Neural crest cell (in vitro differentiated cells): ENCODE measurements around the gene MYCBP. TPM values are rescaled to one million over a fixed set of nuclear protein-coding genes. Genes with fewer than 3 reads are reported as not detected.

Experiments
- DNase-seq: peaks from one replicate; pipeline ENCODE4 v3.0.0; 2021; ENCODE audit warnings: low read depth, mixed read lengths, low spot score
- H3K27ac Mint-ChIP-seq: one replicate; pipeline ENCODE4 v1.8.0; 2021; ENCODE audit warnings: mild to moderate bottlenecking, mixed read lengths; ENCODE audit not compliant: unreplicated experiment
- H3K27me3 Mint-ChIP-seq: 2 replicates; pipeline ENCODE4 v1.8.0; 2021; ENCODE audit warnings: low read depth, mild to moderate bottlenecking, mixed read lengths
- H3K36me3 Mint-ChIP-seq: 2 replicates; pipeline ENCODE4 v1.8.0; 2021; ENCODE audit warnings: low read depth, mild to moderate bottlenecking, mixed read lengths
- H3K4me1 Mint-ChIP-seq: 2 replicates; pipeline ENCODE4 v1.8.0; 2021; ENCODE audit warnings: mixed read lengths
- H3K4me3 Mint-ChIP-seq: one replicate; pipeline ENCODE4 v1.8.0; 2021; ENCODE audit warnings: mild to moderate bottlenecking, mixed read lengths
- H3K9me3 Mint-ChIP-seq: 2 replicates; pipeline ENCODE4 v1.8.0; 2021; ENCODE audit warnings: mixed read lengths
- CTCF ChIP-seq: fragments of 200-600 bp; sonication (generic); conservative IDR thresholded peaks from 2 replicates; pipeline ENCODE4 v1.5.0; 2021; ENCODE audit warnings: antibody characterized with exemption, mild to moderate bottlenecking
- total RNA-seq: library from RNA; stranded (reverse); gene quantifications from 2 replicates; pipeline ENCODE4 v1.2.1, GENCODE V29; 2021

The MYCBP gene
- total RNA-seq, 1 donor from 2014 or later: 20.7 TPM

- Mint-ChIP-seq H3K4me1 (peaks cover 17% of the 10 kb centered on the region), H3K27me3 (peaks cover 45% of the 10 kb centered on the region), H3K36me3 (no peaks in the 10 kb centered on the region), H3K9me3 (no peaks in the 10 kb centered on the region), H3K27ac (no peak overlapping the region), H3K4me3 (peak overlapping the region; percentile 78)
- no peak for TF ChIP-seq CTCF
- no peak for DNase-seq
These were observed 53.6 kb downstream of the MYCBP start for GRCh38 chr1:38819516-38819915.

- H3K4me1 Mint-ChIP-seq: peaks cover 21% of the 10 kb centered on the region
- H3K36me3 Mint-ChIP-seq: no peaks in the 10 kb centered on the region
- no peak overlapping the region for H3K27ac Mint-ChIP-seq
- H3K9me3 Mint-ChIP-seq: no peaks in the 10 kb centered on the region
- H3K4me3 Mint-ChIP-seq: peak overlapping the region; percentile 78
- H3K27me3 Mint-ChIP-seq: peaks cover 50% of the 10 kb centered on the region
- no peak for TF ChIP-seq CTCF
- no peak for DNase-seq
These were observed 54.1 kb downstream of the MYCBP start for GRCh38 chr1:38819040-38819439.

- H3K4me1 Mint-ChIP-seq: peaks cover 28% of the 10 kb centered on the region
- peak; percentile 93 for TF ChIP-seq CTCF
- H3K27me3 Mint-ChIP-seq: peaks cover 52% of the 10 kb centered on the region
- peak; percentile 94 for DNase-seq
- H3K4me3 Mint-ChIP-seq: peak overlapping the region; percentile 82
- H3K9me3 Mint-ChIP-seq: no peaks in the 10 kb centered on the region
- H3K36me3 Mint-ChIP-seq: no peaks in the 10 kb centered on the region
- no peak overlapping the region for H3K27ac Mint-ChIP-seq
These were observed 54.8 kb downstream of the MYCBP start for GRCh38 chr1:38818175-38818976.

- Mint-ChIP-seq H3K9me3 (no peaks in the 10 kb centered on the region), H3K27me3 (peaks cover 57% of the 10 kb centered on the region), H3K4me1 (peaks cover 29% of the 10 kb centered on the region), H3K4me3 (peak overlapping the region; percentile 60), H3K36me3 (no peaks in the 10 kb centered on the region), H3K27ac (no peak overlapping the region)
- no peak for DNase-seq
- no peak for TF ChIP-seq CTCF
These were observed 55.6 kb downstream of the MYCBP start for GRCh38 chr1:38817267-38818174.

GRCh38 chr1:38815903-38816627, 57.1 kb downstream of the MYCBP start:
- H3K36me3 Mint-ChIP-seq: no peaks in the 10 kb centered on the region
- peaks cover 29% of the 10 kb centered on the region for H3K4me1 Mint-ChIP-seq
- H3K27ac Mint-ChIP-seq: no peak overlapping the region
- H3K9me3 Mint-ChIP-seq: no peaks in the 10 kb centered on the region
- H3K27me3 Mint-ChIP-seq: peaks cover 65% of the 10 kb centered on the region
- DNase-seq: no peak
- peak overlapping the region; percentile 49 for H3K4me3 Mint-ChIP-seq
- no peak for TF ChIP-seq CTCF
